Heart left ventricle (tissue), 13 donors: ENCODE data around the gene C12orf42.

ENCODE experiments used
- POLR2A ChIP-seq, 2 donors: fragments of 450-650 bp; IDR thresholded peaks; one replicate each; pipeline ENCODE4 v1.6.1; 2017; ENCODE audit warnings: antibody characterized with exemption in 2 of 2, mild to moderate bottlenecking in 2 of 2, moderate library complexity in 2 of 2
- TF ChIP-seq, protein P1 (sequence below), 12 donors: fragments of 200-600 bp; sonication (generic) in 4 of 12; IDR thresholded peaks; one replicate each; pipeline versions ENCODE4 v1.5.0 to v1.8.0; 2018 to 2022; ENCODE audit warnings: antibody characterized with exemption in 12 of 12, mild to moderate bottlenecking in 5 of 12
- donor health status: ischemic (EF 13 %, LVEDD 7.1; RV severe dilation, severe dysfunction).
- donor health status: DM: no; HTN: yes; CAD: no.
- donor health status: DM: no; HTN: no; CAD: no.
- donor health status: ischemic (EF 25% LVEDD 6.9; RV normal size, moderate dysfunction).
- donor health status: ischemic (EF 25% LVEDD 5.7; RV mildly dilated, moderate dysfunction).
- donor health status: ischemic (EF 35%, LVEDD 5.7; RV mildly dilated, moderate dysfunction).
- donor health status: nonischemic (EF 11% LVEDD 7.7; RV severe dilation, severe dysfunction).
- donor health status: DM: yes; HTN: yes; CAD: no.
- donor health status: PGD.
- donor health status: ischemic (EF 29% LVEDD 5.4; RV normal size, mild dysfunction).
- donor health status: nonischemic (EF 23%, LVEDD 6.1; RV moderate dilation, normal function).

DNA sequence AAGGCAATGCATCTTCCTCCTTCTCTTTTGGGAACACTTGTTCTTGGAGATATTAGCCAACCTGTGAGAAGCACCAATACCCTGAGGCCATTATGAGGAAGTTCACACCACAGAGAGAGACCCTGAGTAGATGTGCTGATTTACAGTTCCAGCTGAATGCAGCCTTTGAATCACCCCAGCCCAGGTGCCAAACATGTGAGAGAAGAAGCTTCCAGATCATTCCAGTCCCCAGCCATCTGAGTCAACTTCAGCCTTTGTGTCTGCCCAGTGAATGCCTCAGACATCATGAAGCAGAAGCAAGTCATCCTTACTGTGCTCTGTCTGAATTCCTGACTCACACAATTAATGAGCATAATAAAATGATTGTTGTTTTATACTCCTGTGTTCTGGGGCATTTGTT is 25.1 kb downstream of the C12orf42 start:
- TF ChIP-seq, protein P1, sequence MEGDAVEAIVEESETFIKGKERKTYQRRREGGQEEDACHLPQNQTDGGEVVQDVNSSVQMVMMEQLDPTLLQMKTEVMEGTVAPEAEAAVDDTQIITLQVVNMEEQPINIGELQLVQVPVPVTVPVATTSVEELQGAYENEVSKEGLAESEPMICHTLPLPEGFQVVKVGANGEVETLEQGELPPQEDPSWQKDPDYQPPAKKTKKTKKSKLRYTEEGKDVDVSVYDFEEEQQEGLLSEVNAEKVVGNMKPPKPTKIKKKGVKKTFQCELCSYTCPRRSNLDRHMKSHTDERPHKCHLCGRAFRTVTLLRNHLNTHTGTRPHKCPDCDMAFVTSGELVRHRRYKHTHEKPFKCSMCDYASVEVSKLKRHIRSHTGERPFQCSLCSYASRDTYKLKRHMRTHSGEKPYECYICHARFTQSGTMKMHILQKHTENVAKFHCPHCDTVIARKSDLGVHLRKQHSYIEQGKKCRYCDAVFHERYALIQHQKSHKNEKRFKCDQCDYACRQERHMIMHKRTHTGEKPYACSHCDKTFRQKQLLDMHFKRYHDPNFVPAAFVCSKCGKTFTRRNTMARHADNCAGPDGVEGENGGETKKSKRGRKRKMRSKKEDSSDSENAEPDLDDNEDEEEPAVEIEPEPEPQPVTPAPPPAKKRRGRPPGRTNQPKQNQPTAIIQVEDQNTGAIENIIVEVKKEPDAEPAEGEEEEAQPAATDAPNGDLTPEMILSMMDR (IDR thresholded peaks at IDR 0.05) = no peak
- TF ChIP-seq POLR2A (IDR thresholded peaks at IDR 0.05) = no peak
